VCaP (cell line): ENCODE data around the gene HNF4A.
A peak's percentile ranks its signal among the peaks of the same experiment; 100 is the strongest.

ENCODE experiments used
- H3K27ac ChIP-seq: fragments of 450-650 bp; 2 replicates; pipeline ENCODE4 v1.5.1; 2017
- CTCF ChIP-seq: fragments of 450-650 bp; conservative IDR thresholded peaks from 2 replicates; pipeline ENCODE4 v1.5.1; 2017; ENCODE audit warnings: mild to moderate bottlenecking, moderate library complexity

The HNF4A gene

DNA sequence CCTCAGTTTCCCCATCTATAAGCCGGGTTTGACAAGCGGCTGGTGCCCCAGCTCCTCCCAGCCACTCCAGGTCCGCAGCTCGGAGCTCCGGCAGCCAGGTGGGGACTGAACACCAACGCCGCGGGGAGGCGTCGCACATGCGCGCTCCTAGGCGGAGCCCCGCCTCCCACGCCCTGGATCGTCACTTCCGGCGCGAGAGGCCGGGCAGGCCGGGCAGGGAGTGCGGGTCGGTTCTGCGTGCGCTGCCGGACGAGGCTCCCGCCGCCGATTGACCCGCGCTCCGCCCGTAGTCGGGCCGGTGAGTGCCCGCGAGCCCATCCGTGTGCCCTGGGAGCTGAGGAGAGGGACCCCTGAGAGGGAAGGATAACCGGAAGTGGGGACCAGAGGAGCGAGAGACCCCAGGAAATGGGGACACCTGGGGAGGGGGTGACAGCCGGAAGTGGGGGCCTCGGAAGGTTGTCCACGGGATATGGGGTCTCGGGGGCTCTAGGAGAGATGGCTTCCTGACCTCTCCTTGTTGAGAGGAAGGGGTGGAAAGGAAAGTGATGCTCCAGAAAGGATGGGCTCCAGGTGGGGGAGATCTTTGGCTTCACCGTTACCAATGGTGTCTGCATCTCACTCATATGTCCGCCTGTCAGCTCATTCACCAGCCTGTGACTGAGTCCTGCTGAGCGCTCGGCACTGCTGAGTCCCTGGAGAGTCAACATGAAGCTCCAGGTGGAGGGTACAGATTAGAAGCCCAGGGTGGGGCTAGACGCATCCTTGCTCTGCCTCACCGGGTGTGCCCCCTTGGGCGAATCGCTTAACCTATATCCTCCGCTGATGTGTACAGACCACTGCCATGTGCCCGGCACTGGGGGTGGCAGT lies 120.4 kb downstream of the HNF4A start, which contains the start of gene TTPAL:
TTPAL (plus strand) TSS at position 181 of the 867 bp plus-strand sequence. CDS start 4,126 bp downstream, outside the sequence.
- peak within 1 kb of the TSS; percentile 81 for H3K27ac ChIP-seq

GRCh38 chr20:44477151-44477550 lies 121.7 kb downstream of the HNF4A start:
- TF ChIP-seq CTCF = no peak
- H3K27ac ChIP-seq = no peak overlapping the region

More for the DNA sequence above, 120.4 kb downstream of the HNF4A start, which contains the start of gene TTPAL:
- TF ChIP-seq CTCF = peak; percentile 44

GRCh38 chr20:44478206-44478605 lies 122.7 kb downstream of the HNF4A start:
- H3K27ac ChIP-seq = no peak overlapping the region
- TF ChIP-seq CTCF = no peak

- no peak for TF ChIP-seq CTCF
- no peak overlapping the region for H3K27ac ChIP-seq
Measured at GRCh38 chr20:44479643-44480042, 124.1 kb downstream of the HNF4A start.

DNA sequence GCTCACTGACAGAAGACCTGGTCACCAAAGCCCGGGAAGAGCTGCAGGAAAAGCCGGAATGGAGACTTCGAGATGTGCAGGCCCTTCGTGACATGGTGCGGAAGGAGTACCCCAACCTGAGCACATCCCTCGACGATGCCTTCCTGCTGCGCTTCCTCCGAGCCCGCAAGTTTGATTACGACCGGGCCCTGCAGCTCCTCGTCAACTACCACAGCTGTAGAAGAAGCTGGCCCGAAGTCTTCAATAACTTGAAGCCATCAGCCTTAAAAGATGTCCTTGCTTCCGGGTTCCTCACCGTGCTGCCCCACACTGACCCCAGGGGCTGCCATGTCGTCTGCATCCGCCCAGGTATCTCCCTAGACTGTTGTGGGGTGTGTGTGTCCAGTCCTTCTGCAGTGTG lies 124.6 kb downstream of the HNF4A start:
- no peak overlapping the region for H3K27ac ChIP-seq
- no peak for TF ChIP-seq CTCF

DNA sequence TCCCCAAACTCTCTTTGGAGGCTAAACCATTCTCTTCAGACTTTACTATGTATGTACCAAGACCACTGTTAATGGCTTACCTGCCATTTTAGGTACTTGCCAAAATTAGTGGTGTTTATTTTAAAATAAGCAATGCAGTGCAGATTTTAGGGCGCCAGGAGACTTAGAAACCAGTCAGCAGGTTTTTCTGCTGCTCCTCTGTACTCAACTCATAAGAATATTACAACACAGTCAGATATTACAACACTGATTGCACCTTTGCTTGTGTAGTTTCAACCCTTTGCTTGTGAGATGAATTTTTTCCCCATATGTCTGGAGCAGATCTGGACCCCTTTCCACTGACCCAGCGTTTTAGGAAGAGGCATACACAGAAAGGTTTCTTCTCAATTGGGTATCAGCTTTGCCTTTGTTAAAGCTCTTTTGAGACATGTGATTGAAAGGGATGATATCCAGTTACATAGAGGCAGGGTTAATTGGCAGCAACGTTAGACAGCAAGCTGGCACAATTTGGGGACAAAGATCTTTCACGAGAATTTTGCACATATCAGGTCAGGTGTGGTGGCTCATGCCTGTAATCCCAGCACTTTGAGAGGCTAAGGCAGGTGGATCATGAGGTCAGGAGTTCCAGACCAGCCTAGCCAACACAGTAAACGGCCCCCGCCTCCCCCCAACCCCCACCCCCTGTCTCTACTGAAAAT lies 126.4 kb downstream of the HNF4A start:
- H3K27ac ChIP-seq = no peak overlapping the region
- no peak for TF ChIP-seq CTCF

DNA sequence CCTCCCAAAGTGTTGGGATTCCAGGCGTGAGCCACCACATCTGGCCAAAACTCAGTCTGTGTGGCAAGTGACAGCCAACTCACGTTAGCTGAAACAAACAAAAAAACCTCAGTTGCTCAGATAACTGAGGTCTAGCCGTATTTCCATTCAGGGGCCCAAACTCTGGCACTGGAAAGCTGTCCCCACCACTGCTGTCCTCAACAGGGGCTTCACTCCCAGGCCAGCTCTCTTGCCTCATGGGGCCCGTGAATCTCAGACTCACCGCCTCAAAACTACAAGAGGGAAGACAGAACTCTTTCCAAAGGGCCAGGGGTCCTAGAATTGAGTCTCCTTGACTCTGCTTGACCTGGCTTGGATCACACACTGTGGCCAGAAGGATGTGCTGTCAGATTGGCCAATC lies 127.6 kb downstream of the HNF4A start:
- no peak for TF ChIP-seq CTCF
- no peak overlapping the region for H3K27ac ChIP-seq
